GM12864 (cell line): Measurements from ENCODE around the gene SOX14.

Experiments used
- DNase-seq: peaks from one replicate; pipeline ENCODE4 v3.0.0-alpha.2; 2011; ENCODE audit warnings: low read depth
- H3K4me3 ChIP-seq: 2 replicates; pipeline ENCODE4 v1.5.1; 2011; ENCODE audit warnings: mild to moderate bottlenecking, low read depth, low read length, control low read depth
- TF ChIP-seq, protein P1 (sequence below): IDR thresholded peaks from 2 replicates; pipeline ENCODE4 v1.5.1; 2011; ENCODE audit warnings: low read depth, mild to moderate bottlenecking, moderate library complexity, low read length, control low read depth, inconsistent platforms; ENCODE audit errors: missing control alignments

The SOX14 gene

DNA sequence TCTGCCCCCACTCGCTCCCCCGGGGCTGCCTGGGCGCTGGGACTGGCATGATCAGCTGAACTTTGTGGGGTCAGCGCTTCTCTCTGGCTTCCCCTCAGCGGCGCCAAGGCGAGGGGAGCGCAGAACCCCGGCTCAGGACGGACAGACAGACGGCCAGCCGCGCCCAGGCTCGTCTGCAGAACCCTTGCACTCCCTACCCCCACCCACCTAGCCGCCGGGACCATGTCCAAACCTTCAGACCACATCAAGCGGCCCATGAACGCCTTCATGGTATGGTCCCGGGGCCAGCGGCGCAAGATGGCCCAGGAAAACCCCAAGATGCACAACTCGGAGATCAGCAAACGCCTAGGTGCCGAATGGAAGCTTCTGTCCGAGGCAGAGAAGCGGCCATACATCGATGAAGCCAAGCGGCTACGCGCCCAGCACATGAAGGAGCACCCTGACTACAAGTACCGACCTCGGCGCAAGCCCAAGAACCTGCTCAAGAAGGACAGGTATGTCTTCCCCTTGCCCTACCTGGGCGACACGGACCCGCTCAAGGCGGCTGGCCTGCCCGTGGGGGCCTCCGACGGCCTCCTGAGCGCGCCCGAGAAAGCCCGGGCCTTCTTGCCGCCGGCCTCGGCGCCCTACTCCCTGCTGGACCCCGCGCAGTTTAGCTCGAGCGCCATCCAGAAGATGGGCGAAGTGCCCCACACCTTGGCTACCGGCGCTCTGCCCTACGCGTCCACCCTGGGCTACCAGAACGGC, 621 bp downstream of the SOX14 start:
- TF ChIP-seq, protein P1, sequence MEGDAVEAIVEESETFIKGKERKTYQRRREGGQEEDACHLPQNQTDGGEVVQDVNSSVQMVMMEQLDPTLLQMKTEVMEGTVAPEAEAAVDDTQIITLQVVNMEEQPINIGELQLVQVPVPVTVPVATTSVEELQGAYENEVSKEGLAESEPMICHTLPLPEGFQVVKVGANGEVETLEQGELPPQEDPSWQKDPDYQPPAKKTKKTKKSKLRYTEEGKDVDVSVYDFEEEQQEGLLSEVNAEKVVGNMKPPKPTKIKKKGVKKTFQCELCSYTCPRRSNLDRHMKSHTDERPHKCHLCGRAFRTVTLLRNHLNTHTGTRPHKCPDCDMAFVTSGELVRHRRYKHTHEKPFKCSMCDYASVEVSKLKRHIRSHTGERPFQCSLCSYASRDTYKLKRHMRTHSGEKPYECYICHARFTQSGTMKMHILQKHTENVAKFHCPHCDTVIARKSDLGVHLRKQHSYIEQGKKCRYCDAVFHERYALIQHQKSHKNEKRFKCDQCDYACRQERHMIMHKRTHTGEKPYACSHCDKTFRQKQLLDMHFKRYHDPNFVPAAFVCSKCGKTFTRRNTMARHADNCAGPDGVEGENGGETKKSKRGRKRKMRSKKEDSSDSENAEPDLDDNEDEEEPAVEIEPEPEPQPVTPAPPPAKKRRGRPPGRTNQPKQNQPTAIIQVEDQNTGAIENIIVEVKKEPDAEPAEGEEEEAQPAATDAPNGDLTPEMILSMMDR: no peak
- DNase-seq: no peak
- no peak overlapping the region for H3K4me3 ChIP-seq

DNA sequence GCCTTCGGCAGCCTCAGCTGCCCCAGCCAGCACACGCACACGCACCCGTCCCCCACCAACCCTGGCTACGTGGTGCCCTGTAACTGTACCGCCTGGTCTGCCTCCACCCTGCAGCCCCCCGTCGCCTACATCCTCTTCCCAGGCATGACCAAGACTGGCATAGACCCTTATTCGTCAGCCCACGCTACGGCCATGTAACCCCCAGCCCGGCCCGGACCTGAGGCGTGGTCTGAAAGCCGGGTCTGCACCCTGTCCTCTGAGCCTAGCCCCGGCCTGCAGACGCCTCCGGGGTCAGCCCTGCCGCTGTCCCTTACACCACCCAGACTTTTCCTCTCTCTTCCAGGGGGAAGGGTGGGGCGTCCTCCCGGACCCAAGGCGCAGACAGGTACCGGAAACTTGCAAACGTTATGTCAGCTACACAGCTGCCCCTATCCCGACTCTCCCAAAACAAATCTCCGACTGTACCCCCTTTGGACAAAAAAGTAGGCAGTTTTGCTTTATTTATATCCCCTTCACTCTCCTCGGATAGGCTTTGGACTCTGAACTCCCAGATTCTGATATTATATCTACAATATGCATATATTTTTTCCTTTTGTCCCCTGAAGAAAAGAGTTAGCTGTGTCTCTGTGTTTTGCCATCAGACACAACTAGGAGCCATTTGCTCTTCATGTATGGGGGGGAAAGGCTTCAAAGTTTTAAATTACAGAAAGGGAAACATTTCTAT, 1.4 kb downstream of the SOX14 start:
- TF ChIP-seq, protein P1: no peak
- no peak overlapping the region for H3K4me3 ChIP-seq
- no peak for DNase-seq

DNA sequence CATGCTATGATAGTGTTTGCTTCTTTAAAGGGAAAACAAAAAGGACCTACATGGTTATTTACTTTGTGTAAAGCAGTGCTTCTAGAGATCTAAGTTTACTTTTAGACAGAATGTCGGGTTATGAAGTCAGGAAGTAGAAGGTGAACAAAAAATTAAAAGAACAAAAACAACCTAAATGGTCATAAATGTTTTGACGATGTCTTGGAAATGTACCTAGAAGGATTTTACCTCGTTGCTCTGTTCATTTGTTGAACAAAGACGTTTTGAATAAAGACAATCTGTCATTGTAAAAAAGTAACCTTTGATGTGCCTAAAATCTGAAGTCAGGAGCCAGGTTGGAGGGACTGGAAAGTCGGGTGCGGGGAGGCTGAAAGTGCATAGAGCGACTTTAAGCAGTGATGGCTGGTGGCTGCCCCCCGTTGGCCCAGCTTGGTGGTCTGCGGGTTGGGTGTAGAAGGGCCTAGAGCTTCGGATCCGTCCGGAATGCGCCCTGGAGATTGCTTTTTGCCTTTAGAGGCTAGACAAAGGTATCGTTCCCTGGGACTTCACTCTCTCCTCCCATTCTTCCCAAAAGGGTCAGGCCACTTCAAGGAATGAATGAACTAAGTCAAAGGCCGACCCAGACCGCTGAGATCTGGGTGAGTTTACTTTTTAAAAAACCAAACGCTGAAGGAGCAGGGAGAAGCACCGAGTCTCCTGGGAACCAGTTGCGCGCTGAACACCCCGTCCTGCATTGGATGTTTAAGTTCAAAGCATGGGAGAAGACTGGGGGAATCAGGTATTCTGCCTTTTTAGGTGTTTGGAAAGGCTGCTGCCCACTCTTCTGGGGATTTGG, 2.1 kb downstream of the SOX14 start:
- TF ChIP-seq, protein P1: no peak
- DNase-seq: no peak
- no peak overlapping the region for H3K4me3 ChIP-seq

DNA sequence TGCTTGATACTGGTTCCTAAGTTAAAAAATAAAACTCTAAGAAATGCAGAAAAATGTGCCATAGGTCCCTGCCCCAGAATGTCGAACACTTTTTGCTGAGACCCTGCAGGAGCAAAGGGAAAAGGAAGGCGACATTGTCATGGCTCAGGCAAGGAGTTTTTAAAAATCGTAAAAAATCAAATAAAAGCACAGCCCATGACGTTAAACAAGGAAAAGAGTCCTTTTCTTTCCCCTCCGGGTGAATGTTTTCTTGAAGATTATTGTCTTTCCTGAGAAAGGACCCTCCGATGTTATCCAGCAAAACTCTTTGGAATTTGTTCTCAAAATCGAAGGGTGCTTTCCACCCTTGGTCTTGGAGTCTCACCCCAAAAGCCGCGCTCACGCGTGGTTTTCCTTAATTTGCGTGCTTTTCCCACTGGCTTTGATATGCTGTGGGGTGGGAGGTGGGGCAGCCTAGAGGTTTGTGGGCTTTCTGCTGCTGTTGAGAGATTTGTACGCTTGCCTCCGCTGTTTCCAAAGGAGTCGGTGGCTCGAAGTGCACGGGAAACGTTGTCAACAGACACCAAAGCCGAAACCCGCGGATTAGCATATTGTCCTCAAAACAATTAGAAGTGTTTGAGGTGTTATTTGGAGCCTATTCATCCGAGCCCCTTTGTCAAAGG, 2.9 kb downstream of the SOX14 start:
- no peak overlapping the region for H3K4me3 ChIP-seq
- no peak for DNase-seq

DNA sequence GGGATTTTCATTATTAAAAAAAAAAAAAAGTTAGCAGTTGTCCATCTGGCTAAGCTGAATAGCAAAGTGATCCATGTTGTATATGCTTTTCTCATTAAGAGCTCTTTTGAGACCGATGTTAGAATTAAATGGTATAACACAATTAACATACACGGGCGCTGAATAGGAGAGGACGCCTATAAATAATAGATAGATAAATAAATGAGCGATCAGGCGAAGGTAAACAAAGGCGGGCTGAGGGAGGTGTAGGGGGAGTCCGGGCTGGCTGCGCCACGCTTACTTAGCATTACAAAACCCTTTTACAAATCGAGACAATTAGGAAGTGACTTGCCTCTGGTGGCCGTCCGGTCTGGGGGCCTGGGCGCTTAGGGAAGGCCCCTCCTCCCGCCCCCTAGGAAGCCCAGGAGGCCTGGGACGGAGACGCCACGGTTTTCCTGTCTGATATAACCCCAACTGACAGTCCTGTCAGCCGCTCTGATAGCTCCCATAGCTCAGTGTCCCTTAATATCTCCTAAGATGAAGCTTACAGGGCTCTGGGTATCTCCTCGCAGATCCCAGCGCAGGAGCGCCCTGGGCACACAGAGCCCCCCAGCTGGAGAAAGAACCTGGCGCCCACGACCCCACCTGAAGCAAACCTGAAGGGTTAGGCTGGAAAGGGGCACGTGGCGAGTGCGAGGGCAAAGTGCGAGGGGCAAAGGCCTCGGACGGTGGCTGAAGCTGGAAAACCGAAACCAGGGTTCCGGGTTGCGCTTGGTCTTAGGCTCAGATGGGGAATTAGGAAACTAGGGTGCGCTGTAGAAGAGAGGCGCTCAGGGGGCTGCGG, 3.6 kb downstream of the SOX14 start:
- TF ChIP-seq, protein P1: no peak
- no peak for DNase-seq
- no peak overlapping the region for H3K4me3 ChIP-seq

More for the DNA sequence above, 2.9 kb downstream of the SOX14 start:
- TF ChIP-seq, protein P1: no peak
